Medulla oblongata (tissue), 1 donor: ENCODE results near the gene PPP1R3C.

ENCODE experiments used
- DNase-seq: peaks from one replicate; pipeline ENCODE4 v3.0.0-alpha.2; 2015; ENCODE audit errors: extremely low spot score

The PPP1R3C gene

GRCh38 chr10:91629715-91630549 is 2.9 kb downstream of the PPP1R3C start:
- DNase-seq = no peak

GRCh38 chr10:91628383-91628782 is 4.5 kb downstream of the PPP1R3C start:
- no peak for DNase-seq

- DNase-seq = no peak
Measured at GRCh38 chr10:91627344-91628102, 5.3 kb downstream of the PPP1R3C start.

- no peak for DNase-seq
Measured at GRCh38 chr10:91626936-91627335, 5.9 kb downstream of the PPP1R3C start.

GRCh38 chr10:91624633-91625032 is 8.2 kb downstream of the PPP1R3C start:
- DNase-seq = no peak

- no peak for DNase-seq
Measured at GRCh38 chr10:91622601-91623000, 10.3 kb downstream of the PPP1R3C start.

GRCh38 chr10:91621483-91622113 is 11.3 kb downstream of the PPP1R3C start:
- no peak for DNase-seq

- DNase-seq = no peak
Measured at GRCh38 chr10:91617072-91617609, 15.7 kb downstream of the PPP1R3C start.

GRCh38 chr10:91616137-91616536 is 16.7 kb downstream of the PPP1R3C start:
- no peak for DNase-seq

GRCh38 chr10:91614225-91614624 is 18.6 kb downstream of the PPP1R3C start:
- DNase-seq = no peak

- DNase-seq = no peak
Measured at GRCh38 chr10:91613411-91614187, 19.3 kb downstream of the PPP1R3C start.

GRCh38 chr10:91610919-91611318 is 22.0 kb downstream of the PPP1R3C start:
- DNase-seq = no peak

GRCh38 chr10:91610444-91610843 is 22.4 kb downstream of the PPP1R3C start:
- no peak for DNase-seq

- no peak for DNase-seq
Measured at GRCh38 chr10:91607646-91608403, 25.0 kb downstream of the PPP1R3C start.

GRCh38 chr10:91605968-91606367 is 26.9 kb downstream of the PPP1R3C start:
- no peak for DNase-seq

- DNase-seq = no peak
Measured at GRCh38 chr10:91604553-91605534, 28.0 kb downstream of the PPP1R3C start.

- DNase-seq = no peak
Measured at GRCh38 chr10:91603931-91604331, 28.9 kb downstream of the PPP1R3C start.

GRCh38 chr10:91602868-91603568 is 29.9 kb downstream of the PPP1R3C start:
- DNase-seq = no peak

- DNase-seq = no peak
Measured at GRCh38 chr10:91602449-91602848, 30.4 kb downstream of the PPP1R3C start.
